H54 (cell line): ENCODE data around the gene MREG.

Experiments used
- DNase-seq: peaks from one replicate; pipeline ENCODE4 v3.0.0; 2011; ENCODE audit warnings: low spot score, mixed read lengths; ENCODE audit not compliant: insufficient read length
- FAIRE-seq: peaks from 3 replicates; lab custom pipeline; 2011; peaks lifted over from hg19 to GRCh38; lab: Jason Lieb, UNC
- POLR2A ChIP-seq: IDR thresholded peaks from 2 replicates; pipeline ENCODE4 v1.6.1; 2011; ENCODE audit warnings: low read depth, mild to moderate bottlenecking, low read length

The MREG gene, protein sequence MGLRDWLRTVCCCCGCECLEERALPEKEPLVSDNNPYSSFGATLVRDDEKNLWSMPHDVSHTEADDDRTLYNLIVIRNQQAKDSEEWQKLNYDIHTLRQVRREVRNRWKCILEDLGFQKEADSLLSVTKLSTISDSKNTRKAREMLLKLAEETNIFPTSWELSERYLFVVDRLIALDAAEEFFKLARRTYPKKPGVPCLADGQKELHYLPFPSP

GRCh38 chr2:216013080-216013909, at the start of gene MREG:
MREG (minus strand) TSS chr2:216013551; CDS start chr2:216013327, 224 bp downstream.
- DNase-seq: peak; percentile 86
- no peak for FAIRE-seq
- TF ChIP-seq POLR2A: no peak

DNA sequence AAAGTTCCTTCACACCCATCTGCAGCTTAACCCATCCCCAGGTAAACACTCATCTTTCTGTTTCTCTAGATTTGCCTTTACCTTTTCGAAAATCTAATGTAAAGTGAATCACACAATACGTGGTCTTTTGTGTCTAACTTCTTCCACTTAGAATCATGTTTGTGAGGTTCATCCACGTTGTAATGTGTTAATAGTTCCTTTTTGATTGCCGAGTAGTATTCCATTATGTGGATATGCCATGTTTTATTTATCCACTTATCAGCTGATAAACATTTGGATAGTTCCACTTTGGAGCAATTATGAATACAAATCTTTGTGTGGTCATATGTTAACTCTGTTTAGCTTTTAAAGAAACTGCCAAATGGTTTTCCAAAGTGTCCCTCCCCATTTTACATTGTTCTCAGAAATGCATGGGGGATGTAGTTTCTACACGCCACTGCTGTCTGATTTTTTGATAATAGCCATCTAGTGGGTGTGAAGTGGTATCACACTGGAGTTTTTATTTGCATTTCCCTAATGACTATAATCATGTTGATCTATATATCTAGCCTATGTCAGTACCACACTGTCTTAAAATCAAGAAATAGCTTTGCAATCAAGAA, 46.0 kb upstream of the MREG start:
- peak; percentile 23 for FAIRE-seq
- TF ChIP-seq POLR2A: no peak
- DNase-seq: no peak

- FAIRE-seq: peak; percentile 73
These were observed 44.4 kb upstream of the MREG start for GRCh38 chr2:216057688-216058193.

GRCh38 chr2:216056739-216057138, 43.4 kb upstream of the MREG start:
- no peak for FAIRE-seq
- no peak for DNase-seq
- TF ChIP-seq POLR2A: no peak

More at GRCh38 chr2:216057688-216058193, 44.4 kb upstream of the MREG start:
- DNase-seq: no peak
- TF ChIP-seq POLR2A: no peak

GRCh38 chr2:216055680-216056079, 42.3 kb upstream of the MREG start:
- FAIRE-seq (no peak), DNase-seq (no peak)
- no peak for TF ChIP-seq POLR2A

GRCh38 chr2:216052420-216052819, 39.1 kb upstream of the MREG start:
- no peak for FAIRE-seq
- no peak for DNase-seq
- no peak for TF ChIP-seq POLR2A

DNA sequence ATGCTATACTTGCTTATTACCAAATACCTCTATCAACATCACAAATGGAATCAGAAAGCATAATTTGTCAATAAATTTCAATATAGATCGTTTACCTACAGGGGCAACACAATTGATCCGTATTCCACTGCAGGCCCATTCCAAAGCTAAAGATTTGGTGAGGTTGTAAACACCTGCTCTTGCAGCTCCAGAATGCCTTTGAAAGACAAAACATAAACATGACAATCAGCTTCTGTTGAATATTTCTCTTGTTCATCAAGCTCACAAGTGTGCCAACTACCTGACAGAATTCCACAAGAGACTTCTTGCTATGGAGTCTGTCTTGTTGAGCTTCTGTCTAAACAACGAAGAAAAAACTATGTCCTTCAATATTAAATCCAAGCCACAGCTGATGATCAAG, 38.0 kb upstream of the MREG start:
- FAIRE-seq: no peak
- TF ChIP-seq POLR2A: no peak

DNA sequence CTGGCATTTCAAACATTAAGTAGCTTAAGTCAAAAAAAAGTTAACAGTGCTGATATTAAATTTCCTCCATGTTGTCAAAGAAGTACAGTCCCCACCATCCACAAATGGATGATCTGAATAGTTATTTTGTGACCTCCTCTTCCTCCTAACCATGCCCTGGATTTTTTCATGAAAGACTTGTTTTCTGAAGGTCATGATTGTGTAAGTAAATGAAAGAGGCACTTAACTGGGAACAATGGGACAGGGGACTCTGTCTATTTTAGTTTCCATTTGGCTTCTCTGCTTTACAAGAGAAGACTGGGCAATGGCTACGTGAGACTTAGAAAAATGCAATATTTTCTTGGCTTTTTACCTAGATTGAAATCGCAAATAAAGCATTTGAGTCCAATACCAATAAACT, 36.1 kb upstream of the MREG start:
- no peak for FAIRE-seq
- TF ChIP-seq POLR2A: no peak
- no peak for DNase-seq

More for the DNA sequence above, 38.0 kb upstream of the MREG start:
- no peak for DNase-seq

DNA sequence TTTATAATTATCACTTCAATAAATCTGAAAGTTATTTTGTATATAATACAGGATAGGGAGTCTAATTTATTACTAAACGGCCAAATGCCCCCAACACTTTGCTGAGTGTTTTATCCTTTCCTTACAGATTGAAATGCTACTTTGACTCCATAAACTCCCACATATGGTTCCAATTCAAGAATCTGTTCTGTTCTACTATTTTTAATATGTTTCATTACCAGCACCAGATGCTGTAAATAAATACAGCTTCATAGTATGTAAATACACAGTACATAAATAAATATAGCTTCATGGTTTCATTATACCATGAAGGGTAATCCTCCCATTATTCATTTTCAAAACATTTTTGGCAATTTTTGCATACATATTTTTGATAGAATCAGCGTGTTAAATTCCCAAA, 34.0 kb upstream of the MREG start:
- DNase-seq: no peak
- no peak for FAIRE-seq
- TF ChIP-seq POLR2A: no peak

- FAIRE-seq (no peak), DNase-seq (no peak)
- no peak for TF ChIP-seq POLR2A
These were observed 31.6 kb upstream of the MREG start for GRCh38 chr2:216044883-216045486.

DNA sequence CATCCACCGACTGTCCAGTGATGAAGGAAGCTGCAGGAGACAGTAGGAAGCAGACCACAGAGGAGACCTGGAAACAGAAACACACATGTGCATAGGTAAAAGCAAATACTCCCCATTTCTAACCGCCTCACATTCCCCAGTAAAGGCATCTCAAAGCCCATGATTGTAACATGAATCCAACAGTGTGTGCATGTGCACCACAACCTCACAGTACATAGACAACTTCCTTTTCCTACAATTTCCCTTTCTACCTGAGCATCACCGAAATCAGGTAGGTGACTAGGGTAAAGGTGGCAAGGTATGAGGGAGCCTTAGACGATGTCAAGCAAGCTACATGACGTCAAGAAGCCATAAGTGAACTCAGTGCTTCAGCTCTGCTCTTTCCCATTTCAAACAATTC, 30.6 kb upstream of the MREG start:
- no peak for TF ChIP-seq POLR2A
- DNase-seq (no peak), FAIRE-seq (no peak)

DNA sequence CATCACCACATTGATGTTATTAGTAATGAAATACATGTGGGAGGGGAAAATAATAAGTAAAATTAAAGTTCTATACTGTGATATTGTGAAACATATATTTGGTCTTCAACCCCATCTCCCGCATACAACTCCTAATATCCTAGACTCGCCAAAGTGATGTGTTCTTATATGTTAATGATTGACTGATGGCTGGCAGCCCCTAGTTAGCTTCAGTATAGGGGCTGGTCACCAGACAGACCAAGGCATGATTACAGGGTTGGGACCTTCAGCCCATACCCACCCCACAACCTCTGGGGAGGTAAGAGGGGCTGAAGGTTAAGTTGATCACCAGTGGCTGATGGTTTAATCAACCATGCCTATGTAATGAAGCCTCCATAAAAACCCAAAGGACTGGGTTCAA, 28.1 kb upstream of the MREG start:
- FAIRE-seq (no peak), DNase-seq (no peak)
- no peak for TF ChIP-seq POLR2A

GRCh38 chr2:216039918-216040317, 26.6 kb upstream of the MREG start:
- no peak for DNase-seq
- no peak for TF ChIP-seq POLR2A
- FAIRE-seq: no peak

GRCh38 chr2:216034065-216034464, 20.7 kb upstream of the MREG start:
- TF ChIP-seq POLR2A: no peak
- DNase-seq: no peak
- FAIRE-seq: peak; percentile 58
